GM03348 (cell line): ENCODE measurements around the gene CARD11.
"Not testable (repeated sequence)": the region's sequence is repeated elsewhere in the genome, so short reads cannot be mapped to it uniquely, and the experiment has no call there.

ENCODE experiments used
- DNase-seq: peaks from one replicate; pipeline ENCODE4 v3.0.0; 2012; ENCODE audit warnings: low spot score

Gene CARD11

GRCh38 chr7:2924866-2925840, 118.5 kb downstream of the CARD11 start:
- no peak for DNase-seq

- no peak for DNase-seq
Measured at GRCh38 chr7:2923886-2924574, 119.6 kb downstream of the CARD11 start.

- DNase-seq: no peak
Measured at GRCh38 chr7:2923291-2923781, 120.3 kb downstream of the CARD11 start.

- no peak for DNase-seq
Measured at GRCh38 chr7:2922866-2923265, 120.8 kb downstream of the CARD11 start.

GRCh38 chr7:2922348-2922691, 121.3 kb downstream of the CARD11 start:
- no peak for DNase-seq

GRCh38 chr7:2921653-2922347, 121.9 kb downstream of the CARD11 start:
- DNase-seq: no peak

GRCh38 chr7:2920956-2921652, 122.6 kb downstream of the CARD11 start:
- no peak for DNase-seq

- DNase-seq: not testable (repeated sequence)
Measured at GRCh38 chr7:2920480-2920879, 123.2 kb downstream of the CARD11 start.

- DNase-seq: no peak
Measured at GRCh38 chr7:2920041-2920440, 123.6 kb downstream of the CARD11 start.

- no peak for DNase-seq
Measured at GRCh38 chr7:2919256-2919655, 124.4 kb downstream of the CARD11 start.

- DNase-seq: no peak
Measured at GRCh38 chr7:2918406-2918805, 125.3 kb downstream of the CARD11 start.

GRCh38 chr7:2915023-2915422, 128.6 kb downstream of the CARD11 start:
- no peak for DNase-seq

- DNase-seq: no peak
Measured at GRCh38 chr7:2913760-2914387, 129.8 kb downstream of the CARD11 start.

- DNase-seq: no peak
Measured at GRCh38 chr7:2912684-2913439, 130.8 kb downstream of the CARD11 start.

- no peak for DNase-seq
Measured at GRCh38 chr7:2911466-2911865, 132.2 kb downstream of the CARD11 start.

GRCh38 chr7:2909471-2910039, 134.1 kb downstream of the CARD11 start:
- no peak for DNase-seq

- DNase-seq: no peak
Measured at GRCh38 chr7:2909043-2909442, 134.6 kb downstream of the CARD11 start.

- no peak for DNase-seq
Measured at GRCh38 chr7:2908103-2908683, 135.5 kb downstream of the CARD11 start.

GRCh38 chr7:2906197-2906931, 137.3 kb downstream of the CARD11 start:
- DNase-seq: no peak
